Fibroblast of skin of back (primary cell): ENCODE measurements around the gene RHO.

ENCODE experiments used
- DNase-seq: peaks from one replicate; pipeline ENCODE4 v3.0.0-alpha.2; 2013

Gene RHO

GRCh38 chr3:129520960-129521359 is 7.5 kb upstream of the RHO start:
- no peak for DNase-seq

- DNase-seq = no peak
These were observed 6.8 kb upstream of the RHO start for GRCh38 chr3:129521611-129522010.

GRCh38 chr3:129522953-129523352 is 5.5 kb upstream of the RHO start:
- no peak for DNase-seq

- DNase-seq = no peak
These were observed 4.4 kb upstream of the RHO start for GRCh38 chr3:129524081-129524480.

GRCh38 chr3:129525341-129525968 is 3.0 kb upstream of the RHO start:
- DNase-seq = peak; percentile 45

GRCh38 chr3:129526121-129526900 is 2.1 kb upstream of the RHO start:
- DNase-seq = no peak

- DNase-seq = no peak
These were observed 1.2 kb upstream of the RHO start for GRCh38 chr3:129527262-129527661.

- DNase-seq = no peak
These were observed 1.2 kb downstream of the RHO start for GRCh38 chr3:129529436-129530210.

GRCh38 chr3:129530251-129530791 is 1.9 kb downstream of the RHO start:
- peak; percentile 68 for DNase-seq

GRCh38 chr3:129530821-129531220 is 2.4 kb downstream of the RHO start:
- no peak for DNase-seq

- DNase-seq = no peak
These were observed 3.3 kb downstream of the RHO start for GRCh38 chr3:129531699-129532098.

GRCh38 chr3:129532261-129532660 is 3.8 kb downstream of the RHO start:
- no peak for DNase-seq

GRCh38 chr3:129533406-129533805 is 5.0 kb downstream of the RHO start:
- DNase-seq = no peak

GRCh38 chr3:129534428-129535027 is 6.1 kb downstream of the RHO start:
- no peak for DNase-seq

- no peak for DNase-seq
These were observed 6.6 kb downstream of the RHO start for GRCh38 chr3:129535075-129535474.

- no peak for DNase-seq
These were observed 7.9 kb downstream of the RHO start for GRCh38 chr3:129536374-129536667.

- DNase-seq = no peak
These were observed 8.4 kb downstream of the RHO start for GRCh38 chr3:129536804-129537203.

GRCh38 chr3:129539206-129539605 is 10.8 kb downstream of the RHO start:
- no peak for DNase-seq

GRCh38 chr3:129540776-129541516 is 12.5 kb downstream of the RHO start:
- no peak for DNase-seq

- no peak for DNase-seq
These were observed 14.3 kb downstream of the RHO start for GRCh38 chr3:129542747-129543146.

- no peak for DNase-seq
These were observed 14.8 kb downstream of the RHO start, which contains the start of gene H1-8 for GRCh38 chr3:129543156-129543790. TSS of gene H1-8 (plus strand) at chr3:129543175. CDS start at chr3:129543219, 44 bp downstream.

- no peak for DNase-seq
These were observed 15.6 kb downstream of the RHO start for GRCh38 chr3:129543999-129544398.
